GM19468 (cell line): ENCODE measurements around the gene HDHD5.

Source experiments
- ATAC-seq: cut with Tn5 transposase; IDR thresholded peaks from one replicate; pipeline ENCODE4 v1.9.1; 2021; ENCODE audit warnings: mild to moderate bottlenecking, moderate library complexity, moderate number of reproducible peaks; ENCODE audit not compliant: unreplicated experiment; ENCODE audit errors: extremely low read depth

Gene HDHD5

GRCh38 chr22:17121233-17122195 is 37.6 kb downstream of the HDHD5 start, which contains the start of gene TMEM121B:
TMEM121B (minus strand) TSS chr22:17121360; CDS start chr22:17121127, 233 bp downstream.
- ATAC-seq, result no peak

GRCh38 chr22:17120711-17121232 is 38.3 kb downstream of the HDHD5 start:
- no peak for ATAC-seq

- ATAC-seq, result no peak
Observed at GRCh38 chr22:17120281-17120680, 38.8 kb downstream of the HDHD5 start.

- ATAC-seq, result no peak
Observed at GRCh38 chr22:17119481-17120202, 39.4 kb downstream of the HDHD5 start.

- ATAC-seq, result no peak
Observed at GRCh38 chr22:17118342-17118741, 40.7 kb downstream of the HDHD5 start.

- ATAC-seq, result no peak
Observed at GRCh38 chr22:17117890-17118289, 41.2 kb downstream of the HDHD5 start.

GRCh38 chr22:17117400-17117799 is 41.7 kb downstream of the HDHD5 start:
- no peak for ATAC-seq

GRCh38 chr22:17116572-17117330 is 42.3 kb downstream of the HDHD5 start:
- ATAC-seq, result no peak

GRCh38 chr22:17115945-17116565 is 43.0 kb downstream of the HDHD5 start:
- ATAC-seq, result no peak

- no peak for ATAC-seq
Observed at GRCh38 chr22:17115236-17115635, 43.8 kb downstream of the HDHD5 start.

- no peak for ATAC-seq
Observed at GRCh38 chr22:17114898-17115235, 44.2 kb downstream of the HDHD5 start.

- no peak for ATAC-seq
Observed at GRCh38 chr22:17114173-17114897, 44.7 kb downstream of the HDHD5 start.

- ATAC-seq, result no peak
Observed at GRCh38 chr22:17113600-17113999, 45.5 kb downstream of the HDHD5 start.

GRCh38 chr22:17112491-17113042 is 46.5 kb downstream of the HDHD5 start:
- ATAC-seq, result no peak

GRCh38 chr22:17110791-17111550 is 48.1 kb downstream of the HDHD5 start:
- ATAC-seq, result no peak

- no peak for ATAC-seq
Observed at GRCh38 chr22:17109976-17110375, 49.1 kb downstream of the HDHD5 start.

- no peak for ATAC-seq
Observed at GRCh38 chr22:17109113-17109865, 49.8 kb downstream of the HDHD5 start.
